GM19372 (cell line): ENCODE data around the gene C14orf119.

Source experiments
- ATAC-seq: cut with Tn5 transposase; IDR thresholded peaks from one replicate; pipeline ENCODE4 v1.9.1; 2021; ENCODE audit warnings: mild to moderate bottlenecking, low read depth, moderate library complexity; ENCODE audit not compliant: unreplicated experiment

The C14orf119 gene

GRCh38 chr14:23095196-23096108 lies at the start of gene C14orf119:
Gene C14orf119, plus strand, starts transcription at chr14:23095505. Its CDS starts 2,154 bp downstream, at chr14:23097659.
- ATAC-seq = peak; percentile 89

- no peak for ATAC-seq
These were observed 48.2 kb upstream of the C14orf119 start for GRCh38 chr14:23047034-23047634.

GRCh38 chr14:23047751-23048693 lies 47.3 kb upstream of the C14orf119 start:
- no peak for ATAC-seq

- ATAC-seq = no peak
These were observed 46.3 kb upstream of the C14orf119 start for GRCh38 chr14:23049011-23049410.

- no peak for ATAC-seq
These were observed 43.9 kb upstream of the C14orf119 start for GRCh38 chr14:23051141-23052057.

- ATAC-seq = no peak
These were observed 43.1 kb upstream of the C14orf119 start for GRCh38 chr14:23052182-23052623.

GRCh38 chr14:23052671-23053070 lies 42.6 kb upstream of the C14orf119 start:
- ATAC-seq = no peak

GRCh38 chr14:23053426-23053825 lies 41.9 kb upstream of the C14orf119 start:
- ATAC-seq = no peak

- no peak for ATAC-seq
These were observed 41.1 kb upstream of the C14orf119 start for GRCh38 chr14:23054000-23054811.

GRCh38 chr14:23055147-23055550 lies 40.2 kb upstream of the C14orf119 start:
- ATAC-seq = no peak

- no peak for ATAC-seq
These were observed 39.6 kb upstream of the C14orf119 start for GRCh38 chr14:23055621-23056144.

- ATAC-seq = peak; percentile 52
These were observed 39.0 kb upstream of the C14orf119 start for GRCh38 chr14:23056145-23056955.

GRCh38 chr14:23056956-23057756 lies 38.1 kb upstream of the C14orf119 start, which contains the start of gene CDH24:
Gene CDH24, minus strand, starts transcription at chr14:23057520. Its CDS starts 1,787 bp downstream, at chr14:23055733.
- peak; percentile 50 for ATAC-seq

- ATAC-seq = peak; percentile 53
These were observed 37.3 kb upstream of the C14orf119 start for GRCh38 chr14:23057757-23058653.

- ATAC-seq = no peak
These were observed 36.4 kb upstream of the C14orf119 start for GRCh38 chr14:23058654-23059504.
